GM18517 (cell line): Measurements from ENCODE around the gene PCDH18.

ENCODE experiments used
- ATAC-seq: cut with Tn5 transposase; IDR thresholded peaks from one replicate; pipeline ENCODE4 v1.9.1; 2021; ENCODE audit warnings: mild to moderate bottlenecking, moderate library complexity; ENCODE audit not compliant: unreplicated experiment

The PCDH18 gene

GRCh38 chr4:137474711-137475301 lies 57.5 kb downstream of the PCDH18 start:
- ATAC-seq = no peak

GRCh38 chr4:137471895-137472294 lies 60.4 kb downstream of the PCDH18 start:
- no peak for ATAC-seq

- ATAC-seq = no peak
Measured at GRCh38 chr4:137471461-137471860, 60.8 kb downstream of the PCDH18 start.

GRCh38 chr4:137470806-137471205 lies 61.5 kb downstream of the PCDH18 start:
- ATAC-seq = no peak
